Smooth muscle cell (in vitro differentiated cells): ENCODE measurements around the gene NEDD9. TPM values are rescaled to one million over a fixed set of nuclear protein-coding genes. Genes with fewer than 3 reads are reported as not detected.

ENCODE experiments used
- DNase-seq: peaks from one replicate; lab custom pipeline; 2025; ENCODE audit not compliant: unreplicated experiment; lab: John Stamatoyannopoulos, UW
- H2AFZ ChIP-seq: fragments of 200-600 bp; sonication (generic); 2 replicates; pipeline ENCODE4 v1.6.0; 2016; ENCODE audit warnings: antibody characterized with exemption, low read depth, mild to moderate bottlenecking
- H3F3A ChIP-seq: fragments of 200-600 bp; sonication (generic); 2 replicates; pipeline ENCODE4 v1.6.0; 2017; ENCODE audit warnings: antibody characterized with exemption, low read depth
- H3K27ac ChIP-seq: fragments of 200-600 bp; sonication (generic); 2 replicates; pipeline ENCODE4 v1.5.1; 2016; ENCODE audit warnings: low read depth, mild to moderate bottlenecking
- H3K27me3 ChIP-seq: fragments of 200-600 bp; sonication (generic); 2 replicates; pipeline ENCODE4 v1.6.1; 2016; ENCODE audit warnings: low read depth, mild to moderate bottlenecking
- H3K36me3 ChIP-seq: fragments of 200-600 bp; sonication (generic); 2 replicates; pipeline ENCODE4 v1.5.1; 2016; ENCODE audit warnings: low read depth
- H3K4me1 ChIP-seq: fragments of 200-600 bp; sonication (generic); 2 replicates; pipeline ENCODE4 v1.5.1; 2016; ENCODE audit warnings: low read depth
- H3K4me2 ChIP-seq: fragments of 200-600 bp; sonication (generic); 2 replicates; pipeline ENCODE4 v1.6.0; 2016; ENCODE audit warnings: mild to moderate bottlenecking
- H3K4me3 ChIP-seq: fragments of 200-600 bp; sonication (generic); 2 replicates; pipeline ENCODE4 v1.5.1; 2016; ENCODE audit warnings: mild to moderate bottlenecking
- H3K79me2 ChIP-seq: fragments of 200-600 bp; sonication (generic); 2 replicates; pipeline ENCODE4 v1.6.0; 2016; ENCODE audit warnings: low read depth, mild to moderate bottlenecking
- H3K9ac ChIP-seq: fragments of 200-600 bp; sonication (generic); 2 replicates; pipeline ENCODE4 v1.6.0; 2016; ENCODE audit warnings: low read depth
- H3K9me3 ChIP-seq: fragments of 200-600 bp; sonication (generic); replicated peaks from 2 replicates; pipeline ENCODE4 v1.5.1; 2016; ENCODE audit warnings: low read depth
- H4K20me1 ChIP-seq: fragments of 200-600 bp; sonication (generic); 2 replicates; pipeline ENCODE4 v1.6.0; 2016; ENCODE audit warnings: low read depth
- WGBS: methylation state at CpG from one replicate; pipeline ENCODE4 v1.1.7; 2016; ENCODE audit warnings: low lambda C conversion rate; 5-methylcytosine and 5-hydroxymethylcytosine counted together
- polyA plus RNA-seq: library from polyadenylated mRNA; unstranded; fragments of >200 nt; fragmentation: Nextera tagmentation; extraction: Ambion mirVana; gene quantifications from 2 replicates; pipeline ENCODE4 v1.2.1, GENCODE V29; 2016
- total RNA-seq: library from RNA; depleted of rRNA; stranded (reverse); fragments of >200 nt; gene quantifications from 2 replicates; pipeline ENCODE4 v1.2.3, GENCODE V29; 2014
- TF ChIP-seq, protein P1 (sequence below): fragments of 200-600 bp; sonication (generic); IDR thresholded peaks from 2 replicates; pipeline ENCODE4 v1.5.1; 2017; ENCODE audit warnings: borderline replicate concordance, mild to moderate bottlenecking, antibody characterized with exemption; ENCODE audit not compliant: insufficient read depth, poor library complexity, severe bottlenecking

NEDD9 gene
- total and polyA plus RNA-seq, 2 experiments from 2014 or later: 85.6 to 127 TPM

DNA sequence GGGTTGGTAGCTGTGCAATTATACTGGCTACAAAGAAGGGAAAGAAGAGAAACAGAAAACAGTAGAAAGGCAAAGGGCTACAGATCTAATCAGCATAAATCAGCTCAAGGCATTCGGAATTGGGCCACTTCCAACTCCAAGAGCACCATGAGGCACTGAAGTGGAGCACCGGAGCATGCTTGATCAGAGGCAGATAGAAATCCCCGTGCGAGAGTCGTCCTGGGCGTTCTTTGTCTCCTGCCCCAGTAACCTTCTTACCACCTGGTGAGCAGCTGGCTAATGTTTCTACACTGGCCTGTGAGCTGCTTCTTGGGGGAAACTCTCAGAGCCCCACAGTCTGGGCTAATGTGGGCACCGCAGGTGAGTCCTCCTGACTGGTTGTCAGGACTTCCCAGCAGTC is 16.7 kb downstream of the NEDD9 start:
- no peak overlapping the region for H3K4me2 ChIP-seq
- H3K36me3 ChIP-seq: no peaks in the 10 kb centered on the region
- no peaks in the 10 kb centered on the region for H3K27me3 ChIP-seq
- 87% methylated on average over 7 of the region's 7 CpGs for WGBS
- no peak overlapping the region for H3K4me3 ChIP-seq
- peaks cover 36% of the 10 kb centered on the region for H3F3A ChIP-seq
- H3K27ac ChIP-seq: peak overlapping the region; percentile 99
- H2AFZ ChIP-seq: no peak overlapping the region
- DNase-seq: no peak
- H4K20me1 ChIP-seq: peaks cover 93% of the 10 kb centered on the region
- peaks cover 100% of the 10 kb centered on the region for H3K79me2 ChIP-seq
- TF ChIP-seq, protein P1, sequence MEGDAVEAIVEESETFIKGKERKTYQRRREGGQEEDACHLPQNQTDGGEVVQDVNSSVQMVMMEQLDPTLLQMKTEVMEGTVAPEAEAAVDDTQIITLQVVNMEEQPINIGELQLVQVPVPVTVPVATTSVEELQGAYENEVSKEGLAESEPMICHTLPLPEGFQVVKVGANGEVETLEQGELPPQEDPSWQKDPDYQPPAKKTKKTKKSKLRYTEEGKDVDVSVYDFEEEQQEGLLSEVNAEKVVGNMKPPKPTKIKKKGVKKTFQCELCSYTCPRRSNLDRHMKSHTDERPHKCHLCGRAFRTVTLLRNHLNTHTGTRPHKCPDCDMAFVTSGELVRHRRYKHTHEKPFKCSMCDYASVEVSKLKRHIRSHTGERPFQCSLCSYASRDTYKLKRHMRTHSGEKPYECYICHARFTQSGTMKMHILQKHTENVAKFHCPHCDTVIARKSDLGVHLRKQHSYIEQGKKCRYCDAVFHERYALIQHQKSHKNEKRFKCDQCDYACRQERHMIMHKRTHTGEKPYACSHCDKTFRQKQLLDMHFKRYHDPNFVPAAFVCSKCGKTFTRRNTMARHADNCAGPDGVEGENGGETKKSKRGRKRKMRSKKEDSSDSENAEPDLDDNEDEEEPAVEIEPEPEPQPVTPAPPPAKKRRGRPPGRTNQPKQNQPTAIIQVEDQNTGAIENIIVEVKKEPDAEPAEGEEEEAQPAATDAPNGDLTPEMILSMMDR: no peak
- peaks cover 31% of the 10 kb centered on the region for H3K4me1 ChIP-seq
- no peaks in the 10 kb centered on the region for H3K9me3 ChIP-seq
- no peak overlapping the region for H3K9ac ChIP-seq

DNA sequence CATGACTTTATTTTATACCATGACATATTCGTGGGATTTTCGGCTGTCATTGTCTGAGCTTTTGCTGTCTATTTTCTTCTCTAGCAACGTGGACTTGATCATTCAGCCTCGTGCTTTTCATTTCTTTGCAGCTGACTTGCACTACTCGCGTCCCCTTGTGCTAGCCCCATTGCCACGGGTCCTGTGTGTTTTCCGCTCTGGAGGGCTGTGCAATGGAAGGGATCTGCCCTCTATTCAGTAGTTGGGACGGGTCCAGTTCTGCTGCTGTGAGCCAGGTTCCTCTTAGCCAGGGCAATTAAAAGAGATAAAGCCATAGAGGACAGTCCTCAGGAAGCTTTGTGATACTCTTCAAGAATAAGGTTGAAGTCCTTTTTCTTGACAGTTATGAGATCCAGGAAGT is 17.6 kb downstream of the NEDD9 start:
- peak overlapping the region; percentile 37 for H3K4me2 ChIP-seq
- H3K79me2 ChIP-seq: peaks cover 99% of the 10 kb centered on the region

DNA sequence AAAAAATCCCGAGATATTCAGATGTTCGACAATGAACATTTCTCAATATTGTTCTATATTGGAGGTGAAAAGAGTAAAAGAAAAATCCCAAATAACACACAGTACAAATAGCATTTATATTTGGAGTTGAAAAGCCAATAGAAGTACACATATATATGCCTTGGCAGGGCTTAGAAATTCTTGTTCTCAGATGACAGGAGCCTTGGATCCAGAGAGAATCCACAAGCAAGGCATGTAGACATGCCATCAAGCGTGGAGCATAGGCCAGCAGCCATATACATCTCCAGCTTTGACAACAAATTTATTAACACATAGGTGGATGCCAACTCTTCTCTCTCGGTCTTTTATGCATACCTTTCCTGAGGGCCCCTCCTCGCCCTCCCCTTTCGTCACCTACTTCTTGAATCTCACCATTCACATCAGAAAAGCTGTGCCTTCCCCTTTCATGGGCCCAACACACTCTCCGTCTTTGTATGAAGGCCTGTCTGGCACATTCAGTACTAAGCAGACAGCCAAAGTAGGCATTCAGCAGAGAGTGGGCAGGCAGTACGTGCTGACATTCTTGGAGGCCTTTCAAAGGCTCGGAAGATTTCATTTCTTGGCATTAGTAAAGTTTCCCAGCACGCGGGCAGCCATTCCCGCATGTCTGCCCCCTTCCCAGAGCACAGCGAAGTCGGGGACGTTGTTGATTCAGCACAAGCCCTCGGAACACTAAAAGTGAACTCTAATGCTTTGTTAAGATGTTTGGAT is 18.2 kb downstream of the NEDD9 start:
- H3K27ac ChIP-seq: peak overlapping the region; percentile 99
- no peaks in the 10 kb centered on the region for H3K36me3 ChIP-seq
- H3K4me3 ChIP-seq: no peak overlapping the region
- H3K27me3 ChIP-seq: no peaks in the 10 kb centered on the region
- no peaks in the 10 kb centered on the region for H3K9me3 ChIP-seq
- peaks cover 84% of the 10 kb centered on the region for H4K20me1 ChIP-seq
- peaks cover 99% of the 10 kb centered on the region for H3K79me2 ChIP-seq
- H3K9ac ChIP-seq: peak overlapping the region; percentile 17
- H2AFZ ChIP-seq: no peak overlapping the region
- 76% methylated on average over 16 of the region's 16 CpGs for WGBS
- H3K4me2 ChIP-seq: peak overlapping the region; percentile 37
- no peak for DNase-seq
- peaks cover 44% of the 10 kb centered on the region for H3K4me1 ChIP-seq
- TF ChIP-seq, protein P1: no peak
- peaks cover 41% of the 10 kb centered on the region for H3F3A ChIP-seq

More for the DNA sequence above, 17.6 kb downstream of the NEDD9 start:
- Histone ChIP-seq H2AFZ (no peak overlapping the region), H3K9me3 (no peaks in the 10 kb centered on the region), H3F3A (peaks cover 36% of the 10 kb centered on the region), H3K27ac (peak overlapping the region; percentile 99), H3K9ac (no peak overlapping the region), H3K4me3 (no peak overlapping the region), H3K4me1 (peaks cover 39% of the 10 kb centered on the region), H3K27me3 (no peaks in the 10 kb centered on the region), H4K20me1 (peaks cover 90% of the 10 kb centered on the region), H3K36me3 (no peaks in the 10 kb centered on the region)
- TF ChIP-seq, protein P1: no peak
- DNase-seq: no peak
- WGBS: 96% methylated on average over 9 of the region's 9 CpGs

DNA sequence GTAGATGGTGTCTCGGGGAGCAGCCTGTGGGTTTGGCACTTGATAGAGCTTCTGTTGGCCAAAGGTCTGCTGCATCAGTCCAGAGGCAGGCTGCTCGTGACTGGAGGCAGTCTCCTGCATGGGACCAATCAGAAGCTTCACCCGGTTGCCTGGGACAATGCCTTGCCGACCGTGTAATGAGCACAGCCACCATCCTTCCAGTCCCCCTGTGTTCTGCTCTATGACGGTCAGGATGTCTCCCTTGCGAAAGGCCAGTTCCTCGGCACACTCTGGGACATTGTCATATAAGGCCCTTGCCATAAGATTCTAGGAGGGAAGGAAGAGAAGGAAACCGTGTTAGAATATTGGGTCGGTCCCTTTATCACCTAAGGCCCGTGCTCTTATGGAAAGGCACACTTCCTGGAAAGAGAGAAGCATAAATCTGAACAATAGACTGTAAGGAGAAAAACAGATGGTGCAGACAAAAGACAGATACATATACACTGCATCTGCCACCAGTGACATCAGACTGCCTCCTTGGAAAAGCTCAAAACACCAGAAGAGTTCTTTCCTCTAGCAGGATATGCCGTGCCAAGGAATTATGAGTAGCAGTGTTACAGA is 18.9 kb downstream of the NEDD9 start:
- H3K36me3 ChIP-seq: peaks cover 4% of the 10 kb centered on the region

More for the DNA sequence above, 18.9 kb downstream of the NEDD9 start:
- peaks cover 41% of the 10 kb centered on the region for H3K4me1 ChIP-seq
- peaks cover 99% of the 10 kb centered on the region for H3K79me2 ChIP-seq
- H2AFZ ChIP-seq: no peak overlapping the region
- peaks cover 77% of the 10 kb centered on the region for H4K20me1 ChIP-seq
- no peak overlapping the region for H3K9ac ChIP-seq
- no peaks in the 10 kb centered on the region for H3K9me3 ChIP-seq
- TF ChIP-seq, protein P1: no peak
- H3K27ac ChIP-seq: peak overlapping the region; percentile 99
- H3K4me2 ChIP-seq: no peak overlapping the region
- no peaks in the 10 kb centered on the region for H3K27me3 ChIP-seq
- 89% methylated on average over 12 of the region's 12 CpGs for WGBS
- peaks cover 42% of the 10 kb centered on the region for H3F3A ChIP-seq
- DNase-seq: no peak
- no peak overlapping the region for H3K4me3 ChIP-seq
